ENCODE results near the gene GRIN1.

Gene GRIN1

GRCh38 chr9:137180491-137180890 is 41.5 kb downstream of the GRIN1 start:
- no peak for DNase-seq

- no peak for DNase-seq
Observed at GRCh38 chr9:137181680-137182079, 42.7 kb downstream of the GRIN1 start.

GRCh38 chr9:137182836-137183235 is 43.9 kb downstream of the GRIN1 start:
- no peak for DNase-seq

DNA sequence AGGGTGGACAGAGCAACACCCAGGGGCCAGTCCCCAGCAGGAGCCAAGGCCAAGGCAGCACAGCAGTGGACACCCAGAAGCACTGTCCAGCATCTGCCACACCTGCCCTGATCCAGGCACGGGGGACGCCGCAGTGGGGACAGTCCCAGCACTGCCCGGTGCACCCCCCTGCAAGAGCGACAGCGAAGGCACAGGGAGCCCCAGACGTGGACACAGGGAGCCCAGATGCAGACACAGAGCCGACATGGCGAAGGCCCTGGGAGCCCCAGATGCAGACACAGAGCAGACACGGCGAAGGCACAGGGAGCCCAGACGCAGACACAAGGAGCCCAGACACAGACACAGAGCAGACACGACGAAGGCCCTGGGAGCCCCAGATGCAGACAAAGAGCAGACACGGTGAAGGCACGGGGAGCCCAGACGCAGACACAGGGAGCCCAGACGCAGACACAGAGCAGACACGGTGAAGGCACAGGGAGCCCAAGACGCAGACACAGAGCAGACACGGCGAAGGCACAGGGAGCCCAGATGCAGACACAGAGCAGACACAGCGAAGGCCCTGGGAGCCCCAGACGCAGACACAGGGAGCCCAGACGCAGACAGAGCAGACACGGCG is 45.1 kb downstream of the GRIN1 start:
- no peak for DNase-seq

DNA sequence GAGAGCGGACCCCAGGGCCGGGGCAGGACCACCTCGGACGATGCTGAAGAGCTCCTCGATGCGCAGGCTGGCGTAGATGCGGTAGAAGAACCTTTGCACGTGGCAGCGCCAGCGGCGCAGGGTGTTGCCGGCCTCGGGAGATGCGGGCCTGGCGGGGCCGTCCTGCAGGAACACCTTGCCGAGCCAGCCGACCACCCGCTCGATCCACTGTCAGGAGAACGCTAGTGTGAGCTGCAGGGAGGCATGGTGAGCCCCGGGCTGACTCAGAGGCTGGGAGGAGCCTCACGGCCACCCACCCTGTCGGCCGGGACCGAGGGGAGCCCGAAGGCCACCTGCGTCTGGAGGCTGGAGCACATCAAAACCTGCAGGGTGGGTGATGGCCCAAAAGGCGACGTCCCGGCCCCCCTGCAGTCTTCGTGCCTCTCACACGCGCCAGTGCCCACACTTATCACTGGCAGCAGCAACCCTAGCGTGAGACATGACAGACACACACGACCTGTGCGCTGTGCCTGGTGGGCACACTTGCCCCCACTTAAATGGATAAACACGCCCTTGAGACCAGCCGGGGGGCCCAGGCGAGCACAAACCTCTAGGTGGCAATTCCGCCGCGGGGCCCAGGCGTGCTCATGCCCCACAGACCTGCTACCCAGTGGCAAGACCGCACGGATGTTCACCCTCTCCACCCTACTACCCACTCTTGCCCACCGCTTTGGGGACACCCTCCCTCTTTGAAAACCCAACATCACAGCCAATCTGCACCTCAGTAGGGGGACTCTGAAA is 46.1 kb downstream of the GRIN1 start:
- DNase-seq = no peak

DNA sequence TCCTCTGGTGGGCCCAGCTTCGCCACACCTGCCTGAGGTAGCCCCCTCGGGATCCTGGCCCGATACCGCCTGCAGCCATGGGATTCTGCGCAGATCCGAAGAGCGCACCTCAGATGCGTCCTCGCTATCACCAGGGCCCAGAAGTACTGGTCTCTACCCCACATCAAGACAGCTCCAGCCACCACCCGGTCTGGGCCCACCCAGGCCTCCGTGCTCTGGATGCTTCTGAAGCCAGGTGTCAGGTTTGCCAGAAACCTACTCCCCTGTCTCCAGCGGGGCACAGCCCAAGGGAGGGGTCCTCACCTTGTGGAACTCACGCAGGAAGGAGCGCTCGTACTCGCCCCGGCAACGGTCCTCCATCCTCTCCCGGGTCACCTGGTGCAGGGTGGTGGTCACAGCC is 47.0 kb downstream of the GRIN1 start:
- no peak for DNase-seq

GRCh38 chr9:137186385-137186784 is 47.4 kb downstream of the GRIN1 start:
- no peak for DNase-seq

DNA sequence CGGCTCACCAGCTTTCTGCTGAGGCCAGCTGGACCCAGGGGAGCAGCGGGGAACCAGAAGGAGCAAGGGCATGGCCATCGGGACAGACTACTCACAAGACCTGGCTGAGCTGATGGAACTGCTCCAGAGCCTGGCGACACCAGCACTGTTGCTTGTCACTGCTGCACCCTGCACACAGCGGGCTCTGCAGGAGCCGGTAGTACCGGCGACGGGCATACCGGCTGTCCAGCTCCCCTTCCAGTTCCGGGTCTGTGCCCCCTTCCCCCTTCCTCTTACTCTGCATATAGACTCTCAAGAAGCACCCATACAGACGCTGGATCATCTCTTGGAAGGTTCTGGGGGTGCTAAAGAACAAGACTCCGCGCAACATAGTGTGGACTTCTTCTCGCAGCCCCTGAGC is 48.4 kb downstream of the GRIN1 start:
- no peak for DNase-seq

DNA sequence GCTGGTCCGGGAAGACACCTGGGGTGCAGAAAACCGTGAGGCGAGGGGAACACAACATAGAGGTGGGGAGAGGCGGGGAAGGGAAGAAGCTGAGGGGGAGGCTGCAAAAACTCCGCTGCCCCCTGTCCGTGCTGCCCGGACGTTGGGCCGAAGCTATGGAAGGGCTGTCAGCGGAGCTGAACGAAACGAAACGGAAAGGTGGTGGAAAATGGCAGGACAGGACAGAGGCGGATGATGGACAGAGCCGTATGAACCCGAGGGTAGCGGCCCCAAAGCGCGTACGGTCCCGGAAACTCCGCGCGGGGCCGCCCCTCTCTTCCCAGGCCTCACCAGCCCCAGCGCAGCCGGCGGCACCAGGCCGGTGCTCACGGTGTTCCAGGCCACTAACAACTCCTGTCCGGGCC is 49.1 kb downstream of the GRIN1 start:
- no peak for DNase-seq

- peak; percentile 94 for DNase-seq
Observed at GRCh38 chr9:137188490-137189296, 49.7 kb downstream of the GRIN1 start, which contains the start of the genes ANAPC2 and SSNA1. Gene ANAPC2, minus strand, starts transcription at chr9:137188560. Its CDS starts 28 bp downstream, at chr9:137188532. Gene SSNA1, plus strand, starts transcription at chr9:137188676. Its CDS starts 51 bp downstream, at chr9:137188727.

- DNase-seq = no peak
Observed at GRCh38 chr9:137189297-137190295, 50.6 kb downstream of the GRIN1 start.

DNA sequence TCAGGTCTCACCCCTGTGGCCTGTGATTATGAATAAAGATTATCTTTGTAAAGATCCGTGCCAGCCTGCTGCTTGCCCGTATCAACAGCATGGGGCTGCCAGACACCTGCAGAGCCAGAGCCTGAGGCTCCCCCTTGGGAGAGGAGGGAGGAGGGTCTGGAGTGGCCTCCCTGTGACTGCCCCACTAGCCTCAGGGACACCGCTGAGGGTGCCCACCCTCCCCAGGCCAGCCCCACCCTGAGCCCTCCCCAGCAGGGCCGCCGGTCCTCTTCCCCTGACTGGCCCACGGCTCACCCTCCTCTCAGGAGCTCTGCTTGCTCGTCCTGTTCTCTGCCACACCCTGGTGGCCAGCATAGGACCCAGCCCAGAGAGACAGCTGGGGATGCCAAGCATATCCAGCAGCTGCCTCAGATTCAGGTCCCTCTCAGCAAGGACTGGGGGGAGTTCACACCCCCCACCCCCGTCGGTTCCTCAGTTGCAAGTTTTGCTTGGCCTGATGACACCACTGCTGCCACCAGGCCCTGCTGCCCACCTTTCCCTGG is 51.4 kb downstream of the GRIN1 start:
- no peak for DNase-seq

DNA sequence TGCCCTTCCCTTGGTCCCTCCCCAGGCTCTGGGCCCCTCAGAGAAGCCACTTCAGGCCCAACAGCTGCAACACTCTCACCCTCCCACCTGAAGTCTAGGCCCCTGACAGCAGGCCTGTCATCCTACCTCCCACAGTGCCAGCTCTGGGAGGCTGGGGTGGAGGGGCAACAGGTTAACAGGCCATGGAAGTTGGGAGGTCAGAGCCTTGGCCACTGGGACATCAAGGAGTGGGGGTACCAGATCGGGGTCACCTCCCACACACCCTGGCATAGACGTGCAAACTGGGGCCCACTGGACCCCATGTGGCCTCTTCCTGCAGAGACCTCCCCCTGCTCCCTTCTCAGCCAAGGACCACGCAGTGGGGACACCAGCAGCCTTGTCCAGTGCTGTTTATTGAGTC is 52.3 kb downstream of the GRIN1 start:
- no peak for DNase-seq

DNA sequence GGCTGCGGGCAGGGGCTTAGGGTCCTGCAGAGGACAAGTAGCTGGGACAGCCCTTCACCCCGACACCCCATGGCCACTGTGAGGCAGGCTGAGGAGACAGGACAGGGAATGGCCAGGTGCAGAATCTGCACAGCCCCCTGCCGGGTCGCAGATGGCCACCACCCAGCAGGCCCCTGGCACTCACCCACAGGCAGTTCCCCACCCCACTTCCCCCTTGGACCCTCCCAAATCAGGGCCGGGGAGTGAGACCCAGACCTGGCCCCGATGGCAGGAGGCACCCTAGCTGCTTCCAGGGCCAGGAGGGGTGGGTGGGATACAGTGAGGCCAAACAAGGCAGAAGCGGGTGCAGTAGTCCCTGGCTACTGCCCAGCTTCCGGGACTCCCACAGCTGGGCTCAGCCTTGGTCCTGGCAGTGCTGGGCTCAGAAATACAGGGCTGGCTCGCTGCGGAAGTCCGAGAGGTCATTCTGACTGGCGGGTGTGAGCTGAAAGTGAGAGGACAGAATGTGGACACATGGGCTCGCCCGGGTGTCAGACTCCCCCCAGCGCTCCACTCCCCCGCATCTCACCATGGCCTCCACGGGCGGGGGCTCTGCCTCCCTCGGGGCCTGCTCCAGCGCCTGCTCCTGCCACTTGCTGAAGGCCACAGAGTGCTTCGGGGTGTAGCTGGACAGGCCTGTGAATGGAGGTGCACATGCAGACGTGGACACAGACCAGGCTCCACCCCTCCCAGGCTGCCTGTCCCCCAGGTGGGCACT is 52.9 kb downstream of the GRIN1 start:
- DNase-seq = no peak

GRCh38 chr9:137192448-137192780 is 53.5 kb downstream of the GRIN1 start:
- no peak for DNase-seq

- no peak for DNase-seq
Observed at GRCh38 chr9:137192859-137193258, 53.9 kb downstream of the GRIN1 start.

DNA sequence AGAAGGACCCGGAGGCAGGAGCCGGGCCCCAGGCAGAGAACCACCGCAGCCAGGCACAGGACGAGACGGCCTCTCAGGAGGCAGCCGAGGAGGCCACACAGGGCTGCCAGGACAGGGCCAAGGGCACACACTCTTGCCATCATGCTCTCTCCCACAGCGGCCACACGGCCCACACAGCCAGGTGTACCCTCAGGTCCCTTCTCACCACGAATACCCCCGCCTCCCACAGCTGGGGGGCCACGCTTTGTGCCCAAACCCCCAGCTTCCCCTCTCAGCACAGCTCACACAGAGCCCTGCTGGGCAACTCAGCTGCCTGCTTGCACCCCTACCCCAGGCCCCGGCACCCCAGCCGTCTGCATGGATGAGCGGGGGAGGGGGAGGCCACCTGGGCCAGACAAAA is 54.8 kb downstream of the GRIN1 start:
- DNase-seq = no peak

DNA sequence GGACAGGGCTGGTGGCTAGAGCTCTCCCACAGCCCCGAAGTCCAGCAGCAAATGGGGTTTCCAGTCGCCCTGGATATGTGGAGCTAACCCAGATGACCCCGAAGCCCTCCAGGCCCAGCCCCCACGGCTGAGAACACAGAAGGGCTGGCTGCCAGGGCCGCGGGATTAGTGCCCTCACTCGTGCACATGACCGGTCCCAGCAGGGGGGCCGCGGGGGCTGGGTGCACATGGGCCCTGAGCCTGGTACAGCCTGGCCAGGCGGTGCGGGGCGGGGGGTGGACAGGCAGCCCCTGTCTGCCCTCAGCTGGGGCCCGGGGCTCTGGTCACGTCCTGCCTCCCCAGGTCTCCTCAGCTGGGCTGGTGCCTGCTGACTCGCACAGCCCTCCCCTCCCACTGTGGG is 55.4 kb downstream of the GRIN1 start:
- DNase-seq = no peak

DNA sequence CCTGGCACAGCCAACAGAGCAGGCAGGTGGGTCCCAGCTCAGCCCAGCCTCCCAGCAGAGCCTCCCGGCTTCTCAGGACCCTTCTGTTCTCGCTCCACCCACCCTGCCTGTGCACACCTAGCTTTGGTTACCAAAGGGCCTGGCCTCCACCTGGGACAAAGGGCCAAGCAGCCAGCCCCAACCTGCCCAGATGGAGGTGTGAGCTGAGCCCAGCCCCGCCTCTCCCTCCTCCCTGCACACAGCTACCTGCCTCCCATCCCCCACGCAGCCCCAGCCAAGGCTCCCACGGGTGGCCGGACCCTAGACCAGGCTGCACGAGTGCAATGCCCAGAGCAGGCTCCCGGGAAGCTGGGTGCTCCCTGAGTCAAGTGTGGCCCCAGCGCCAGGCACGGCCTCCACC is 56.0 kb downstream of the GRIN1 start:
- no peak for DNase-seq

DNA sequence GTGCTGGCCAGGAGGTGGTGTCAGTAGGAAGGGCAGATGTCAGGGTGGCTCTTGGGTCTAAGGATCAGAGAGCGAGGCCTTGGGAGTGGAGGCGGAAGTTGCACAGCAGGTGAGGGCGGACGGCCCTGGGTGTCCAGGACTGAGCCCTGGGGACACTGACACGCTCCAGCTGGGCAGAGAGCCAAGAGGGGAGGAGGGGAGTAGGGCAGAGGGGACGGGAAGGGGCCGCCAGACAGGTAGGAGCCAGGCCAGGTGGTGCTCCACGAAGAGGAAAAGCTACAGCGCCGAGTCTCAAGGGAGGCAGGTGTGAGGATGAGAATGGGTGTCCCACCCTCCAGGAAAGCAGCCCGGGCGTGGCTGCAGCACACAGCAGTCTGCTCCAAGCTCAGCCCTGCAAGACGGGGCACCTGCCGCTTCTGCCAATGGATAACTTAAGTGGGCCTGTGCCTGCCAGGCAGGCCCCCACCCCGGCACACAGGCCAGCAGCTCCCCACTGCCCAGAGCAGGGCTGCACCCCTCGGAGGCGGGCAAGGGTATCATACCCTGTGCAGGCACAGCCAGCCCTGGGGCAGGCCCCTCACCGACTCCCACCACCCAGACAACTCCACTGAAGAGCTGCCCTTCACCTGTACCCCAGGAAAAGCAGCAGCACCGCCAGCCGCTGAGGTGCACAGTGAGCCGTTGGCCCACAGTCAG is 56.7 kb downstream of the GRIN1 start:
- no peak for DNase-seq
